ENCODE results near the gene KCNK7. TPM values are rescaled to one million over a fixed set of nuclear protein-coding genes. Genes with fewer than 3 reads are reported as not detected.

Gene KCNK7
- total and polyA plus RNA-seq, 2 experiments from 2014 or later: 0.60 TPM; not detected in 1

- ATAC-seq: no peak
- Histone ChIP-seq H3K79me2 (replicated peaks; ENCODE audit: insufficient read depth) (no peaks in the 10 kb centered on the region), H3K27ac (ENCODE audit: low read depth) (no peak overlapping the region), H3K4me2 (no peak overlapping the region), H3K4me3 (no peak overlapping the region), H3K4me1 (ENCODE audit: insufficient read depth) (peaks cover 11% of the 10 kb centered on the region), H3K36me3 (ENCODE audit: insufficient read depth) (no peaks in the 10 kb centered on the region), H2AFZ (no peak overlapping the region), H3K9me2 (ENCODE audit: insufficient read depth) (no peaks in the 10 kb centered on the region), H3F3A (replicated peaks; ENCODE audit: low read depth) (peaks cover 14% of the 10 kb centered on the region), H4K20me1 (replicated peaks; ENCODE audit: insufficient read depth) (peaks cover 4% of the 10 kb centered on the region; the same call in 1 of the 2 replicates), H3K27me3 (ENCODE audit: insufficient read depth) (peaks cover 63% of the 10 kb centered on the region)
- no peak for DNase-seq (ENCODE audit: low spot score)
- no peaks in the 10 kb centered on the region for H3K9me3 Mint-ChIP-seq
- H3K4me3 Mint-ChIP-seq: no peak overlapping the region
- H3K27ac Mint-ChIP-seq: no peak overlapping the region
- peaks cover 59% of the 10 kb centered on the region for H3K27me3 Mint-ChIP-seq (ENCODE audit: insufficient read depth, low read depth, poor library complexity)
- H3K36me3 Mint-ChIP-seq (ENCODE audit: low read depth): no peaks in the 10 kb centered on the region
- TF ChIP-seq CREB1 (CRISPR knock-in tag; IDR thresholded peaks at IDR 0.05; ENCODE audit: low read depth) (no peak), NANOG (IDR thresholded peaks at IDR 0.05; ENCODE audit: borderline replicate concordance) (no peak), STAT1 (IDR thresholded peaks at IDR 0.05; ENCODE audit: unreplicated experiment) (no peak), EZH2 (IDR thresholded peaks at IDR 0.05; ENCODE audit: low read depth, unreplicated experiment) (no peak), CTCF (conservative IDR thresholded peaks at IDR 0.05; ENCODE audit: low read depth in 2 of 2) (no peak), ZNF114 (CRISPR knock-in tag; IDR thresholded peaks at IDR 0.05) (no peak), ETS1 (IDR thresholded peaks at IDR 0.05) (no peak), JUNB (IDR thresholded peaks at IDR 0.05; ENCODE audit: unreplicated experiment) (no peak), ZNF462 (CRISPR knock-in tag; IDR thresholded peaks at IDR 0.05) (no peak), POLR2AphosphoS5 (IDR thresholded peaks at IDR 0.05; ENCODE audit: low read depth) (no peak), ZNF331 (CRISPR knock-in tag; IDR thresholded peaks at IDR 0.05; ENCODE audit: low read depth) (no peak), REST (IDR thresholded peaks at IDR 0.05; ENCODE audit: unreplicated experiment) (no peak)
- peaks cover 19% of the 10 kb centered on the region for H3K4me1 Mint-ChIP-seq
These were observed 16.3 kb downstream of the KCNK7 start for GRCh38 chr11:65579291-65579690.

All from GM23338 (cell line).